ENCODE data around the gene PACC1. TPM values are rescaled to one million over a fixed set of nuclear protein-coding genes. Genes with fewer than 3 reads are reported as not detected.

PACC1 gene
- total RNA-seq, 4 donors from 2014 or later, result 3.3 to 33.2 (median 11.4) TPM

- H3K27me3 ChIP-seq, result no peaks in the 10 kb centered on the region
- peaks cover 0 to 11% (median 5%) of the 10 kb centered on the region in 4 donors for H3K4me1 ChIP-seq
- TF ChIP-seq CTCF (IDR thresholded peaks at IDR 0.05) (no peak), POLR2A (IDR thresholded peaks at IDR 0.05) (no peak), EP300 (IDR thresholded peaks at IDR 0.05) (no peak)
- H3K9me3 ChIP-seq, result peaks cover 0 to 8% (median 0%) of the 10 kb centered on the region in 4 donors
- no peak overlapping the region for H3K4me3 ChIP-seq
- 11 to 40% methylated on average over 1 of the region's 1 CpG for WGBS, 2 donors
- no peaks in the 10 kb centered on the region for H3K36me3 ChIP-seq
- H3K27ac ChIP-seq, result no peak overlapping the region
- no peak for DNase-seq (ENCODE audit: low spot score in 2 of 2)
Observed at GRCh38 chr1:212458817-212459216, 44.1 kb upstream of the PACC1 start.

GRCh38 chr1:212457740-212458338 lies 43.2 kb upstream of the PACC1 start:
- WGBS, 2 donors, result 44 to 61% methylated on average over 8 of the region's 8 CpGs
- H3K27ac ChIP-seq, result no peak overlapping the region
- DNase-seq (ENCODE audit: low spot score in 2 of 2), result peak in 1 of 2 donors; percentile 40
- H3K27me3 ChIP-seq, result no peaks in the 10 kb centered on the region
- H3K4me3 ChIP-seq, result no peak overlapping the region
- peaks cover 0 to 17% (median 5%) of the 10 kb centered on the region in 4 donors for H3K4me1 ChIP-seq
- peaks cover 0 to 7% (median 0%) of the 10 kb centered on the region in 3 donors for H3K36me3 ChIP-seq
- TF ChIP-seq CTCF (IDR thresholded peaks at IDR 0.05) (peak in 4 of 5 experiments; percentile 21 to 28 (median 26)), EP300 (IDR thresholded peaks at IDR 0.05) (no peak), POLR2A (IDR thresholded peaks at IDR 0.05) (no peak)
- peaks cover 0 to 8% (median 0%) of the 10 kb centered on the region in 4 donors for H3K9me3 ChIP-seq

GRCh38 chr1:212455803-212456528 lies 41.3 kb upstream of the PACC1 start:
- no peak for TF ChIP-seq POLR2A (IDR thresholded peaks at IDR 0.05)
- TF ChIP-seq CTCF (IDR thresholded peaks at IDR 0.05), result peak; percentile 92 to 99 (median 96)
- TF ChIP-seq EP300 (IDR thresholded peaks at IDR 0.05), result peak in 1 of 2 donors; percentile 22
- Histone ChIP-seq H3K27me3 (no peaks in the 10 kb centered on the region), H3K4me1 (peaks cover 0 to 24% (median 5%) of the 10 kb centered on the region in 4 donors), H3K4me3 (no peak overlapping the region), H3K9me3 (peaks cover 0 to 8% (median 0%) of the 10 kb centered on the region in 4 donors), H3K27ac (peak overlapping the region in 1 of 4 donors; percentile 55), H3K36me3 (peaks cover 0 to 7% (median 0%) of the 10 kb centered on the region in 3 donors)
- WGBS, 2 donors, result 34 to 35% methylated on average over 10 of the region's 10 CpGs
- DNase-seq (ENCODE audit: low spot score in 2 of 2), result peak; percentile 82 to 93

GRCh38 chr1:212455401-212455800 lies 40.7 kb upstream of the PACC1 start:
- Histone ChIP-seq H3K27me3 (no peaks in the 10 kb centered on the region), H3K4me1 (peaks cover 0 to 24% (median 5%) of the 10 kb centered on the region in 4 donors), H3K9me3 (peaks cover 0 to 8% (median 0%) of the 10 kb centered on the region in 4 donors), H3K4me3 (no peak overlapping the region), H3K27ac (no peak overlapping the region), H3K36me3 (peaks cover 0 to 7% (median 0%) of the 10 kb centered on the region in 3 donors)
- WGBS, 2 donors, result 88 to 90% methylated on average over 2 of the region's 2 CpGs
- DNase-seq (ENCODE audit: low spot score in 2 of 2), result no peak
- TF ChIP-seq EP300 (IDR thresholded peaks at IDR 0.05), result no peak

- WGBS, 2 donors, result 92 to 97% methylated on average over 3 of the region's 3 CpGs
- peaks cover 0 to 24% (median 5%) of the 10 kb centered on the region in 4 donors for H3K4me1 ChIP-seq
- H3K27ac ChIP-seq, result no peak overlapping the region
- DNase-seq (ENCODE audit: low spot score in 2 of 2), result no peak
- no peak overlapping the region for H3K4me3 ChIP-seq
- peaks cover 0 to 7% (median 0%) of the 10 kb centered on the region in 3 donors for H3K36me3 ChIP-seq
- no peaks in the 10 kb centered on the region for H3K27me3 ChIP-seq
- H3K9me3 ChIP-seq, result peaks cover 0 to 8% (median 0%) of the 10 kb centered on the region in 4 donors
- TF ChIP-seq CTCF (IDR thresholded peaks at IDR 0.05), result no peak
- no peak for TF ChIP-seq EP300 (IDR thresholded peaks at IDR 0.05)
Observed at GRCh38 chr1:212454741-212455140, 40.1 kb upstream of the PACC1 start.
